BLaER1 treated with 17β-estradiol and CSF1 and Interleukin-3, amounts not matched to agents 10 nM and 100 nM (cell line): ENCODE measurements around the gene RGS8.
"Not testable (repeated sequence)": the region's sequence is repeated elsewhere in the genome, so short reads cannot be mapped to it uniquely, and the experiment has no call there.

ENCODE experiments used
- H3K27ac ChIP-seq, 11 experiments: shearing (Covaris generic); formaldehyde crosslinking; 2 replicates each; pipeline ENCODE4 v1.8.1; 2022
- H3K27me3 ChIP-seq, 11 experiments: shearing (Covaris generic); formaldehyde crosslinking; 2 replicates each; pipeline ENCODE4 v1.8.1; 2022
- H3K36me3 ChIP-seq, 11 experiments: shearing (Covaris generic); formaldehyde crosslinking; 2 replicates each; pipeline ENCODE4 v1.8.1; 2022
- H3K4me1 ChIP-seq, 10 experiments: shearing (Covaris generic); formaldehyde crosslinking; 2 replicates each; pipeline ENCODE4 v1.8.1; 2022
- H3K4me2 ChIP-seq, 11 experiments: shearing (Covaris generic); formaldehyde crosslinking; 2 replicates each; pipeline ENCODE4 v1.8.1; 2022
- H3K4me3 ChIP-seq, 10 experiments: shearing (Covaris generic); formaldehyde crosslinking; 2 replicates each; pipeline ENCODE4 v1.8.1; 2022
- H3K9ac ChIP-seq, 11 experiments: shearing (Covaris generic); formaldehyde crosslinking; 2 replicates each; pipeline ENCODE4 v1.8.1; 2022
- H3K9me3 ChIP-seq, 11 experiments: shearing (Covaris generic); formaldehyde crosslinking; replicated peaks in 1 of 11; 2 replicates each; pipeline ENCODE4 v1.8.1; 2022
- H4K20me1 ChIP-seq, 11 experiments: shearing (Covaris generic); formaldehyde crosslinking; 2 replicates each; pipeline ENCODE4 v1.8.1; 2022
- Cebpa-rat ChIP-seq, 11 experiments: shearing (Covaris generic); IDR thresholded peaks; 2 replicates each; pipeline ENCODE4 v1.8.1; 2022

Gene RGS8

GRCh38 chr1:182707122-182707521 is 22.7 kb upstream of the RGS8 start:
- TF ChIP-seq Cebpa-rat (IDR thresholded peaks at IDR 0.05) = no peak
- no peak overlapping the region for H3K4me2 ChIP-seq

DNA sequence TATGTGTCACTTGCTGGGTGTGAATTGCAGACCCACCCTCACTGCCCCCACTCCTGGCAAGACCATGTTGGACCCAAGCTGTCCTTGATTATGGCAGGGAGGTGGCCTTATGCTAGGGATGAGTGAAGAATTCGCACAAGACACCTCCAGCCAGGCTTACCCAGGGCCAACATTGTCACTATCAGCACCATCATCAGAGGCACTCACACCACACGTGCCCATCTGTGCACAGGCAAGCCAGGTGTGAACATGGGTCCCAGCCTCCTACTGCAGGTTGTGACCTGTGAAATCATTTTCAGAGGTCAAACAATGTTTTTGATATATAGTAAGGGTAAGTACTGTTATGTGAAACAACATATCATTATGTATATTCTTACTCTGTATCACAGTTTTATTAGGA is 20.3 kb upstream of the RGS8 start:
- Histone ChIP-seq H4K20me1 (no peaks in the 10 kb centered on the region), H3K9me3 (no peaks in the 10 kb centered on the region), H3K9ac (no peak overlapping the region), H3K27ac (no peak overlapping the region), H3K4me3 (no peak overlapping the region), H3K27me3 (no peaks in the 10 kb centered on the region), H3K36me3 (no peaks in the 10 kb centered on the region), H3K4me2 (no peak overlapping the region), H3K4me1 (no peaks in the 10 kb centered on the region)
- no peak for TF ChIP-seq Cebpa-rat (IDR thresholded peaks at IDR 0.05)

More at GRCh38 chr1:182707122-182707521, 22.7 kb upstream of the RGS8 start:
- Histone ChIP-seq H3K4me1 (no peaks in the 10 kb centered on the region), H3K9me3 (no peaks in the 10 kb centered on the region), H3K27ac (no peak overlapping the region), H3K4me3 (no peak overlapping the region), H3K27me3 (no peaks in the 10 kb centered on the region), H3K9ac (no peak overlapping the region), H4K20me1 (no peaks in the 10 kb centered on the region), H3K36me3 (no peaks in the 10 kb centered on the region)

- H3K27me3 ChIP-seq = no peaks in the 10 kb centered on the region
- no peak for TF ChIP-seq Cebpa-rat (IDR thresholded peaks at IDR 0.05)
- no peaks in the 10 kb centered on the region for H3K36me3 ChIP-seq
- H3K9ac ChIP-seq = no peak overlapping the region
- H3K4me1 ChIP-seq = no peaks in the 10 kb centered on the region
- H4K20me1 ChIP-seq = no peaks in the 10 kb centered on the region
- H3K9me3 ChIP-seq = no peaks in the 10 kb centered on the region
- no peak overlapping the region for H3K27ac ChIP-seq
- no peak overlapping the region for H3K4me2 ChIP-seq
- H3K4me3 ChIP-seq = no peak overlapping the region
Observed at GRCh38 chr1:182703539-182703938, 19.2 kb upstream of the RGS8 start.

DNA sequence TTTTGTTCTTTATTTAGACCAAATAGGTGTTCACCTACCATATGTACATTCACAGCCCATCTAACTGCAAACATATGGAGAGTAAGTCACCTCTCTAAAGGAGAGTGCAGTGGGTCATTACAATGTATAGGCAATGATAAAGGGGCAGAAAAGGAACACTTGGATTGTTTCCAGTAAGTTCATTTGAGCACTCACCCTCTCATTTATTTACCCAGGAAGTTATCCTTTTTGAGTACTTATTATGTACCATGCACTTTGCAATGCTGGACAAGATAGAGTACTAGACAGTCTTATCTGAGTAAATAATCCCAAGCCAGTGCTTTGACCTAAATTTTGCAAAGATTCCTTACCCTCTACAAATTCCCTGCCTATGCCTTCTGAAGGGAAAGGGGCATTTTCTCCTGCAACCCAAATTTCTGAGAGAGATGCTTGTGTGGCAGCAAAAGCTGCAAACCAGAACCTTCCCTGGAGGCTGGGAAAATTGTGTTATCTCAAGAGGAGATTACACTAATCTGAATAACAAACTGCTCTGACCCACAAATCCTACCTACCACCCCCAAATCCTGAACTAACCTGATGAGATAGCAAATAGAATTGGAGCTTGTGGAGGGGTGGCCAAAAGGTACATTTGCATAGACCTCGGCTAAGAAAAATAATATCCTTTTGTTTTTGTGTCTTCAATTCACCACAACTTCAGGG is 18.6 kb upstream of the RGS8 start:
- H3K4me1 ChIP-seq = no peaks in the 10 kb centered on the region
- H3K4me2 ChIP-seq = no peak overlapping the region
- no peaks in the 10 kb centered on the region for H3K27me3 ChIP-seq
- no peak overlapping the region for H3K27ac ChIP-seq
- no peak for TF ChIP-seq Cebpa-rat (IDR thresholded peaks at IDR 0.05)
- H4K20me1 ChIP-seq = no peaks in the 10 kb centered on the region
- no peak overlapping the region for H3K4me3 ChIP-seq
- H3K9me3 ChIP-seq = no peaks in the 10 kb centered on the region
- H3K36me3 ChIP-seq = no peaks in the 10 kb centered on the region
- H3K9ac ChIP-seq = no peak overlapping the region

DNA sequence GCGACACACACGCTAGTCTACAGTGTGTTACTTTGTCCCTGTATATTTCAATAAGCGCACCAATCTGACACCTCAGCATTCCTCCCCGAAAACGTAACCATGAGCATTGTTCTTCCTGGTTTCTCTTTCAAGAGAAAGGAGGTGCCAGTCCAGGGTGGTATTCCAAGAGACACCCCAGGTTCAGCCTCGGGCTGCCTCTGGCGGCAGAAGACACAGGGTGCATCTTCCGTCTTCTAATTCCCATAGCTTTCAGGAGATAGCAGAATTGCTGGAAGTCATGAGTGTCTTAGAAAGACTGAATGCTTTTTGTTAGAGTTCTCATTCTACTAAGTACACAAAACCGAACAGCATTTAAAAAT is 15.9 kb upstream of the RGS8 start:
- H3K4me3 ChIP-seq = no peak overlapping the region
- no peak overlapping the region for H3K4me2 ChIP-seq
- H3K27me3 ChIP-seq = no peaks in the 10 kb centered on the region
- H3K36me3 ChIP-seq = no peaks in the 10 kb centered on the region
- no peak for TF ChIP-seq Cebpa-rat (IDR thresholded peaks at IDR 0.05)
- no peaks in the 10 kb centered on the region for H3K9me3 ChIP-seq
- no peak overlapping the region for H3K27ac ChIP-seq
- H3K9ac ChIP-seq = no peak overlapping the region
- no peaks in the 10 kb centered on the region for H3K4me1 ChIP-seq
- no peaks in the 10 kb centered on the region for H4K20me1 ChIP-seq

GRCh38 chr1:182699393-182700350 is 15.3 kb upstream of the RGS8 start:
- no peak for TF ChIP-seq Cebpa-rat (IDR thresholded peaks at IDR 0.05)
- Histone ChIP-seq H3K9me3 (no peaks in the 10 kb centered on the region), H3K27me3 (no peaks in the 10 kb centered on the region), H3K27ac (no peak overlapping the region), H4K20me1 (no peaks in the 10 kb centered on the region), H3K36me3 (no peaks in the 10 kb centered on the region), H3K9ac (no peak overlapping the region), H3K4me2 (no peak overlapping the region), H3K4me3 (no peak overlapping the region), H3K4me1 (no peaks in the 10 kb centered on the region)

DNA sequence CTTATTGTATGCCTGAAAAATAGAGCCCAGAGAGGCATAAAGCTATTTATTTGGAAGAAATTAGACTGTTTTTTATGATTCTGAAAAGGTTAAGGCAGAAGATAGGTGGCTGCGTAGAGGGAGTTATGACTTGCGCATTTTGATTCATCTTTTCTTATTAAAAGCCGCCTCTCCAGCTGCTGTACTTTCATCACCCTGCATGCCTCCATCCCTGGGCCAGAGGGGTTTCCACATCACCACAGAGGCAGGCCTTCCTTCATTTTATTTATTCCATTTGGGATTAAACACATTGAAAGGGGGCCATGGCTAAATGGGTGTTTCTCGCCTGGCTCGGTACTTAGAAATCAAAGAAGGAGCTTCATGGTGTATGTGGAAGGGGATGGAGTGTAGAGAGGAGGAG is 14.6 kb upstream of the RGS8 start:
- H3K4me2 ChIP-seq = no peak overlapping the region
- no peak overlapping the region for H3K9ac ChIP-seq

GRCh38 chr1:182693139-182693538 is 8.8 kb upstream of the RGS8 start:
- H3K27me3 ChIP-seq, H3K4me3 ChIP-seq: not testable (repeated sequence)

More for the DNA sequence above, 14.6 kb upstream of the RGS8 start:
- Histone ChIP-seq H3K27ac (no peak overlapping the region), H3K36me3 (no peaks in the 10 kb centered on the region), H3K27me3 (no peaks in the 10 kb centered on the region), H3K9me3 (peaks cover 0 to 6% (median under 1%) of the 10 kb centered on the region in 11 experiments; a peak in 7 of 22 replicates), H3K4me3 (no peak overlapping the region), H4K20me1 (no peaks in the 10 kb centered on the region), H3K4me1 (no peaks in the 10 kb centered on the region)
- TF ChIP-seq Cebpa-rat (IDR thresholded peaks at IDR 0.05) = no peak

GRCh38 chr1:182690886-182691443 is 6.6 kb upstream of the RGS8 start:
- peaks cover 0 to 12% (median 0%) of the 10 kb centered on the region in 10 experiments; a peak in 7 of 20 replicates for H3K4me1 ChIP-seq
- no peak overlapping the region for H3K9ac ChIP-seq
- H3K4me3 ChIP-seq = no peak overlapping the region
- H4K20me1 ChIP-seq = no peaks in the 10 kb centered on the region
- peaks cover 19 to 34% (median 29%) of the 10 kb centered on the region in 11 experiments; a peak in 20 of 22 replicates for H3K9me3 ChIP-seq
- TF ChIP-seq Cebpa-rat (IDR thresholded peaks at IDR 0.05) = no peak
- no peak overlapping the region for H3K4me2 ChIP-seq
- H3K36me3 ChIP-seq = no peaks in the 10 kb centered on the region
- no peak overlapping the region for H3K27ac ChIP-seq
- H3K27me3 ChIP-seq = no peaks in the 10 kb centered on the region

More at GRCh38 chr1:182693139-182693538, 8.8 kb upstream of the RGS8 start:
- not testable (repeated sequence) for H4K20me1 ChIP-seq, H3K4me2 ChIP-seq, H3K36me3 ChIP-seq, H3K9ac ChIP-seq, H3K4me1 ChIP-seq, H3K27ac ChIP-seq
- H3K9me3 ChIP-seq = peaks cover 19 to 34% (median 29%) of the 10 kb centered on the region in 11 experiments; a peak in 20 of 22 replicates
